ENCODE measurements around the gene APC2. TPM values are rescaled to one million over a fixed set of nuclear protein-coding genes. Genes with fewer than 3 reads are reported as not detected.

APC2 gene
- total RNA-seq, 4 donors from 2014 or later: 0.17 to 0.22 (median 0.19) TPM; not detected in 1

- TF ChIP-seq, protein P1, sequence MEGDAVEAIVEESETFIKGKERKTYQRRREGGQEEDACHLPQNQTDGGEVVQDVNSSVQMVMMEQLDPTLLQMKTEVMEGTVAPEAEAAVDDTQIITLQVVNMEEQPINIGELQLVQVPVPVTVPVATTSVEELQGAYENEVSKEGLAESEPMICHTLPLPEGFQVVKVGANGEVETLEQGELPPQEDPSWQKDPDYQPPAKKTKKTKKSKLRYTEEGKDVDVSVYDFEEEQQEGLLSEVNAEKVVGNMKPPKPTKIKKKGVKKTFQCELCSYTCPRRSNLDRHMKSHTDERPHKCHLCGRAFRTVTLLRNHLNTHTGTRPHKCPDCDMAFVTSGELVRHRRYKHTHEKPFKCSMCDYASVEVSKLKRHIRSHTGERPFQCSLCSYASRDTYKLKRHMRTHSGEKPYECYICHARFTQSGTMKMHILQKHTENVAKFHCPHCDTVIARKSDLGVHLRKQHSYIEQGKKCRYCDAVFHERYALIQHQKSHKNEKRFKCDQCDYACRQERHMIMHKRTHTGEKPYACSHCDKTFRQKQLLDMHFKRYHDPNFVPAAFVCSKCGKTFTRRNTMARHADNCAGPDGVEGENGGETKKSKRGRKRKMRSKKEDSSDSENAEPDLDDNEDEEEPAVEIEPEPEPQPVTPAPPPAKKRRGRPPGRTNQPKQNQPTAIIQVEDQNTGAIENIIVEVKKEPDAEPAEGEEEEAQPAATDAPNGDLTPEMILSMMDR (IDR thresholded peaks at IDR 0.05; ENCODE audit: low read depth): no peak
These were observed 22.5 kb downstream of the APC2 start for GRCh38 chr19:1472231-1473084.

- TF ChIP-seq, protein P1 (IDR thresholded peaks at IDR 0.05; ENCODE audit: low read depth): no peak
These were observed 23.3 kb downstream of the APC2 start for GRCh38 chr19:1473085-1473851.

DNA sequence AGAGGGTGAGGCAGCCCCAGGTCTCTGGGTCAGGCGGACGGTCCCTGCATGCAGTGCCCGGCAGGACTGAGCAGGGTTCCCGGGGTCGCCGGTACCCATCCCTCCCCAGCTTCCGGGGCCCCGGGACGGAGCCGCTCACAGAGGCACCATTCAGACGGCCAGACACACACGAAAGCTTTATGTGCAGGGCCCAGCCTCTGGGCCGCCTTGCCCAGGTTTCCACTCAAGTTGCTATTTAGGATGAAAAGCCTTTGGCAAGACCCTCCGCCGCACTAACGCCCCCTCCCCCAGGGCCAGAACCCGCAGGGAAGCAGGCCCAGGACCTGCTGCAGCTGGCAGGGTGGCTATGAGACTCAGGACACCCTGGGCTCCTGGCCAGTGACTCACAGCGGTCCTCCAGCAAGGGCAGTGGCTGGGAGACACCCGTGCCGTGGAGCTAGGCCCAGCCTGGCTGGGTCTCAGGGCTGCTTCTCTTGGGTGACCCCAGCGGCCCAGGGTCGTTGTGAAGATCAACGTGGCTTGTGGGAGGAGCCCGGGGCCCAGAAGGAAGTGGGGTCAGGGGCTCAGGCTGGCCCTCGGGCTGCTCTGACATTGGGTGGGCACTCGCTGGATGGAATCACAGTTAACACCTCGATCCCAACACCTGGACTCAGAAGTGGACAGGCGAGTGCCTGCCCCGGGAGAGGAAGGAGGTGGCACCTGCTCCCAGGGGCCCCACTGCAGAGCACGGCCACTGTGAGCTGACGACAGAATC lies 24.3 kb downstream of the APC2 start:
- TF ChIP-seq, protein P1 (IDR thresholded peaks at IDR 0.05; ENCODE audit: low read depth): no peak

DNA sequence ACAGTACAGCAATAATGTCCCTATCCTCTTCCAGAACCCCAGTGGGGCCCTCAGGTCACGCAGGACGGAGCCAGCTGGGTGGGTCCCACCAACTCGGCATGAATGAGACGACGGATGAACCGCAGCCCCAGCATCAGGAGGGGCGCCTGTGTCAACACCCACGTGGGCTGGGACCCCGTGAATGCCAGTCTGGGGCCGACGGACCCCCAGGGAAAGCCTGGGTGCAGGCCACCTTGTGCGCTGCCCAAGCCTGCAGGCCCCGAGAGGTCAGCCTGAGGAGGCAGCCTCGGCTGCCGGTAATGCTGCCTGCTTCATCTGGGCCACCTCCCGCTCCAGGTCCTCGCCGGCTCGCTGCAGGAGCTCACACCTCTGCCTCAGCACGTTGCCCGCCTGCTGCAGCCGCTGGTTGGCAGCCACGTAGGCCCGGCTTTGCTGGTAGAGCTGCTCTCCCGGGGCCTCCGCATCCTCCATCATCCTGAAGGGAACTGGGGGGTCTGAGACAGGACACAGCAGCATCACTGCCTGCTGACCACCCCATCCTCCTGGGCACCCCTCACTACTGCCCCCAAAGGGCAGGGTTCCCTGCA lies 24.9 kb downstream of the APC2 start:
- TF ChIP-seq, protein P1 (IDR thresholded peaks at IDR 0.05; ENCODE audit: low read depth): no peak

- TF ChIP-seq, protein P1 (IDR thresholded peaks at IDR 0.05; ENCODE audit: low read depth): no peak
These were observed 26.0 kb downstream of the APC2 start for GRCh38 chr19:1475751-1476437.

GRCh38 chr19:1478934-1479707 lies 29.2 kb downstream of the APC2 start, which contains the start of gene C19orf25:
C19orf25 (minus strand) TSS chr19:1479215; CDS start chr19:1478903, 312 bp downstream.
- TF ChIP-seq, protein P1 (IDR thresholded peaks at IDR 0.05; ENCODE audit: low read depth): no peak

Measured in subcutaneous adipose tissue (tissue), 4 donors.